Common myeloid progenitor, CD34-positive (primary cell): ENCODE measurements around the gene HTR3D.

Source experiments
- CTCF ChIA-PET: fragments of 350-600 bp; sonication (Branson Sonifier 250); formaldehyde crosslinking; loops from one replicate; lab custom pipeline; 2021; ENCODE audit warnings: antibody characterized with exemption; lab: Charles Lee
- POLR2A ChIA-PET: fragments of 350-600 bp; sonication (Branson Sonifier 250); formaldehyde crosslinking; loops from one replicate; lab custom pipeline; 2021; ENCODE audit warnings: antibody characterized with exemption; lab: Charles Lee
- DNase-seq, 3 donors: peaks; one replicate each; pipeline versions ENCODE4 v3.0.0 to v3.0.0-alpha.2; 2013
- H3K27ac ChIP-seq, 2 experiments: 1 replicate in 1 of 2; 2 replicates in 1 of 2; pipeline ENCODE4 v1.7.0; 2013; ENCODE audit warnings: inconsistent platforms in 2 of 2, low read length in 2 of 2, mild to moderate bottlenecking in 2 of 2, low read depth in 1 of 2, moderate library complexity in 1 of 2; ENCODE audit not compliant: severe bottlenecking in 2 of 2, insufficient read depth in 1 of 2, poor library complexity in 1 of 2
- H3K27me3 ChIP-seq, 5 experiments: replicated peaks in 2 of 5; 1 replicate in 3 of 5; 2 replicates in 2 of 5; pipeline versions ENCODE4 v1.6.1 to v1.7.0; 2013; ENCODE audit warnings: low read length in 4 of 5, mild to moderate bottlenecking in 2 of 5, moderate library complexity in 2 of 5, inconsistent platforms in 1 of 5; ENCODE audit not compliant: insufficient read depth in 5 of 5, control insufficient read depth in 4 of 5
- H3K36me3 ChIP-seq, 4 experiments: 1 replicate in 2 of 4; 2 replicates in 2 of 4; pipeline versions ENCODE4 v1.6.1 to v1.7.0; 2013; ENCODE audit warnings: low read length in 3 of 4, control low read depth in 1 of 4, mild to moderate bottlenecking in 1 of 4; ENCODE audit not compliant: control insufficient read depth in 4 of 4, insufficient read depth in 4 of 4
- H3K4me1 ChIP-seq, 4 experiments: 1 replicate in 3 of 4; 2 replicates in 1 of 4; pipeline versions ENCODE4 v1.6.1 to v1.7.1; 2013; ENCODE audit warnings: low read length in 3 of 4, mild to moderate bottlenecking in 3 of 4, control low read depth in 1 of 4, inconsistent platforms in 1 of 4, moderate library complexity in 1 of 4; ENCODE audit not compliant: control insufficient read depth in 4 of 4, insufficient read depth in 4 of 4; ENCODE audit errors: control extremely low read depth in 1 of 4
- H3K4me3 ChIP-seq, 7 experiments: 1 replicate in 4 of 7; 2 replicates in 3 of 7; pipeline versions ENCODE4 v1.5.1 to v1.7.0; 2013; ENCODE audit warnings: mild to moderate bottlenecking in 7 of 7, low read length in 6 of 7, moderate library complexity in 6 of 7, inconsistent platforms in 2 of 7, low read depth in 2 of 7, control low read depth in 1 of 7; ENCODE audit not compliant: insufficient read depth in 4 of 7, control insufficient read depth in 1 of 7; ENCODE audit errors: extremely low read depth in 1 of 7
- H3K9me3 ChIP-seq, 5 experiments: 1 replicate in 4 of 5; 2 replicates in 1 of 5; pipeline versions ENCODE4 v1.6.1 to v1.7.1; 2013; ENCODE audit warnings: low read length in 4 of 5, mild to moderate bottlenecking in 2 of 5, inconsistent platforms in 1 of 5, low read depth in 1 of 5, moderate library complexity in 1 of 5; ENCODE audit not compliant: control insufficient read depth in 4 of 5, insufficient read depth in 2 of 5; ENCODE audit errors: control extremely low read depth in 1 of 5
- WGBS: methylation state at CpG from one replicate; pipeline ENCODE4 v1.1.5; 2013; ENCODE audit not compliant: insufficient coverage; 5-methylcytosine and 5-hydroxymethylcytosine counted together

The HTR3D gene

GRCh38 chr3:184039414-184039813, 7.9 kb downstream of the HTR3D start:
- POLR2A ChIA-PET, result no interaction called here
- H3K9me3 ChIP-seq, result no peaks in the 10 kb centered on the region
- no peaks in the 10 kb centered on the region for H3K4me1 ChIP-seq
- CTCF ChIA-PET, result interaction anchor here (0.5 to 1.0 kb wide), 3 partner anchors 16 to 391 kb away, joined by 3 read pairs; no protein-coding TSS in a partner anchor
- H3K36me3 ChIP-seq, result no peaks in the 10 kb centered on the region
- DNase-seq, result no peak
- 93% methylated on average over 3 of the region's 5 CpGs for WGBS
- no peak overlapping the region for H3K4me3 ChIP-seq
- H3K27ac ChIP-seq, result no peak overlapping the region
- peaks cover 0 to 2% (median 0%) of the 10 kb centered on the region in 5 experiments for H3K27me3 ChIP-seq

DNA sequence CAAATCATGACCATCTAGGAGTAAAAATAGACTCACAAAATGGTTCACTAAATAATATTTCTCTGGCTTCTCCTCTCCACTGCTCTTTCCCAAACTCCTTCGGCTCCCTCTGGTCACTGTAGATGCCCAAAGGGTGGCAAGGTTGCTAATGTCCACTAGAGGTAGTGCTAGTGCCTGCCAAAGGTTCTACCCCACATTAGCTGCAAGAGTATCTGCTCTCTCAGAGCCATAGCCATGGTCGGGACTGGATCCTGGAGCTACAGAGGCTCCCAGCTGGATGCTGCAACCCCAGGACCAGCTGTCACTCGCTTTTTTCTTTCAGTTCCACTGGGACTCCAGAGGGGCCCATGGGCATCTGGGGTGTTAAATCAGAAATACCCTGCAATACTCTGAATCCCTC, 8.5 kb downstream of the HTR3D start:
- no peak overlapping the region for H3K4me3 ChIP-seq
- peaks cover 0 to 2% (median 0%) of the 10 kb centered on the region in 5 experiments for H3K27me3 ChIP-seq
- no peak overlapping the region for H3K27ac ChIP-seq
- H3K9me3 ChIP-seq, result no peaks in the 10 kb centered on the region
- DNase-seq, result peak in 1 of 3 donors; percentile 32
- 94% methylated on average over 3 of the region's 3 CpGs for WGBS
- CTCF ChIA-PET, result interaction anchor here (1.0 kb wide), 2 partner anchors 17 to 391 kb away, joined by 3 read pairs; no protein-coding TSS in a partner anchor
- H3K4me1 ChIP-seq, result no peaks in the 10 kb centered on the region
- POLR2A ChIA-PET, result no interaction called here
- H3K36me3 ChIP-seq, result no peaks in the 10 kb centered on the region

DNA sequence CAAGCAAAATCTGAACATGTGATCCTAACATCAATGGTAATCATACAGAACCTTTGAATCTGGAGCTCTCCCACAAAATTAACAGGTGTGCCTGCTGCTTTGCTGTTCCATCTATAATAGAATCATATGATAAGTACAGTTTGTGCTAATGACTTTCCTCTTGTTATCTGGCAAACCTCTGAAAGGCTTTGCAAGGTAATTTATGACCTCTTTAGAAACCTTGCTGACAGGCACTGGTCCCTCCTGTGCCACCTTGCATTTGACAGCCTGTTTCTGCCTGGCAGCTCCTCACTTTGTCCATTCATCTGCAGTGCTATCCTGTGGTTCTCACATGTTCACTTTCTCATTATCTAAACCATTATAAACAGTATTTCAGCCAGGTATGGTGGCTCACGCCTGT, 11.1 kb downstream of the HTR3D start:
- Histone ChIP-seq H3K4me1 (no peaks in the 10 kb centered on the region), H3K9me3 (no peaks in the 10 kb centered on the region)
- CTCF ChIA-PET, result interaction anchor here (0.7 to 1.2 kb wide), 3 partner anchors 16 to 136 kb away, joined by 3 read pairs; no protein-coding TSS in a partner anchor

DNA sequence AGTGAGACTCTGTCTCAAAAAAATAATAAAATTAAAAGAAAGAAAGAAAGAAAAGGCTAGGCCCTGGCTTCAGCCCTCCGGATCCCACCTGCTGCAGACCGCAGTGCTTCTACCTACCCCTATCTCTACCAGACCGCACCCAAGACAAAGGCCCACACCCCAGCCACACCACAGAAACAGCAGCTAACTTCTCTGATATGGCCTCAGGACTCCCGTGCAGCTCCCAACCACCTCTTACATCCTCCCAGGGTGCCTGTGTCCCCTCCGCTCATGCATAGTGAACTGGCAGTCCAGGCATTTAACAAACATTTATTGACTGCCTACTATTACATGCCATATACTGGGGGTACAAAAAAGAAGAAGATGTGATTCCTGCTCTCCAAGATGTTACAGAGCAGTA, 14.5 kb downstream of the HTR3D start:
- WGBS, result 78% methylated on average over 4 of the region's 5 CpGs
- Histone ChIP-seq H3K9me3 (no peaks in the 10 kb centered on the region), H3K27me3 (peaks cover 0 to 2% (median 0%) of the 10 kb centered on the region in 5 experiments), H3K27ac (no peak overlapping the region), H3K4me1 (peaks cover 0 to 3% (median 0%) of the 10 kb centered on the region in 4 experiments), H3K4me3 (no peak overlapping the region), H3K36me3 (no peaks in the 10 kb centered on the region)
- ChIA-PET CTCF (no interaction called here), POLR2A (no interaction called here)
- DNase-seq, result peak in 1 of 3 donors; percentile 21

More for the DNA sequence above, 11.1 kb downstream of the HTR3D start:
- no peak for DNase-seq
- no peaks in the 10 kb centered on the region for H3K27me3 ChIP-seq
- H3K36me3 ChIP-seq, result no peaks in the 10 kb centered on the region
- POLR2A ChIA-PET, result no interaction called here
- H3K4me3 ChIP-seq, result no peak overlapping the region
- no peak overlapping the region for H3K27ac ChIP-seq
- WGBS, result no CpG with 5 or more reads among the region's 1 CpG

- no peaks in the 10 kb centered on the region for H3K9me3 ChIP-seq
- CTCF ChIA-PET, result interaction anchor here (1.4 kb wide), 1 partner anchor 9 kb away, joined by 3 read pairs; no protein-coding TSS in a partner anchor
- WGBS, result 81% methylated on average over 6 of the region's 7 CpGs
- H3K4me1 ChIP-seq, result peaks cover 0 to 3% (median 0%) of the 10 kb centered on the region in 4 experiments
- H3K27me3 ChIP-seq, result peaks cover 0 to 8% (median 3%) of the 10 kb centered on the region in 5 experiments
- POLR2A ChIA-PET, result no interaction called here
- H3K36me3 ChIP-seq, result no peaks in the 10 kb centered on the region
- no peak overlapping the region for H3K4me3 ChIP-seq
- no peak overlapping the region for H3K27ac ChIP-seq
- DNase-seq, result peak in 2 of 3 donors; percentile 25 to 39
Observed at GRCh38 chr3:184050217-184050847, 18.8 kb downstream of the HTR3D start.

DNA sequence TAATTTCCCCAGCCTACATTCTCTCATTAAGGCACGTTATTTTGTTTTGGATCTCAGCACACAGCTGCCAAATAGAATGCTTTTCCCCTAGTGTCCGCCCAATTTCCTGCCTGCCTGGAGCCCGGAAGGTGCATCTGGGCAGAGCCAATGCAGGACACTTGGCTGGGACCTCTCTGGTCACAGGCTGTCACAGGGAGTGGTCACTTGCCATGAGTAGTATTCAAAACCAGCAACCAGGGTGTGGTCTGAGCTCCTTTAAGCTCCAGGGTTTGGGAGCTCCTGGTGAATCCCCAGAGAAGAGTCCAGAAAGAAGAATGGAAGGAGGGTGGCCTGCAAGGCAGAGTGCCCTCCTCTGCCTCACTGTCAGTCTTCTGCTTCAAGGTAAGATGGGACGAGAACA, 21.2 kb downstream of the HTR3D start, which contains the start of gene HTR3C:
Gene HTR3C (plus strand): TSS at position 281 of the 400 bp plus-strand sequence. CDS start 34 bp downstream, at position 315.
- Histone ChIP-seq H3K27ac (no peak within 1 kb of the TSS), H3K4me3 (no peak within 1 kb of the TSS), H3K9me3 (no peaks in the 10 kb centered on the region), H3K4me1 (peaks cover 0 to 3% (median 0%) of the 10 kb centered on the region in 4 experiments), H3K36me3 (no peaks in the 10 kb centered on the region), H3K27me3 (peaks cover 0 to 8% (median 3%) of the 10 kb centered on the region in 5 experiments)
- WGBS, result 78% methylated on average over 3 of the region's 4 CpGs
- CTCF ChIA-PET, result no interaction called here
- no peak for DNase-seq
- POLR2A ChIA-PET, result no interaction called here

DNA sequence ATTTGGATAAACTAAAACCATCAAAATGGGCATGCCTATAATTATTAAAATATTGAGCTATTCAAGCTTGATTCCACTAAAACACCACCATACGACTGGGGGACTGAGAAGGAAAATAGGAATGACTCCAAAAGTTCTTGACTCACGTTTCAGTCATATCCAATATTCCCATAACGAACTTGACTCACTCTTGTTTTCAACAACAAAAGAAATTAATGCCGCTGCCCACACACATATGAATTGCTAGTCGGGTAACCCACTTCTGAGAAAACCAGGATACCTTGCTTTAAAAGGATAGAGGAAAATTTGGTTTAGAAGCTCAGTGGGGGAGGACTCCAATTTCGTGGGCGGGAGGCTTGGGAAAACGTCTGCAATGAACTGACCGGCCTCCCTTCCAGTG, 26.5 kb downstream of the HTR3D start:
- ChIA-PET CTCF (interaction anchor here (1.1 to 1.5 kb wide), 3 partner anchors 10 to 192 kb away, joined by 3 to 6 read pairs (median 3); partner anchors contain the start of gene EEF1AKMT4), POLR2A (no interaction called here)
- DNase-seq, result no peak
- 91% methylated on average over 8 of the region's 9 CpGs for WGBS
- Histone ChIP-seq H3K27me3 (peaks cover 0 to 3% (median 0%) of the 10 kb centered on the region in 5 experiments), H3K4me3 (no peak overlapping the region), H3K27ac (no peak overlapping the region), H3K4me1 (no peaks in the 10 kb centered on the region), H3K9me3 (no peaks in the 10 kb centered on the region), H3K36me3 (no peaks in the 10 kb centered on the region)
